NT2/D1 (cell line): Measurements from ENCODE around the gene SSU72.

Experiments
- SUZ12 ChIP-seq: IDR thresholded peaks from 2 replicates; pipeline ENCODE4 v1.6.1; 2011; ENCODE audit not compliant: insufficient read length, insufficient read depth; ENCODE audit errors: extremely low read depth
- YY1 ChIP-seq: IDR thresholded peaks from 2 replicates; pipeline ENCODE4 v1.6.1; 2011; ENCODE audit not compliant: insufficient read length, insufficient read depth
- ZNF274 ChIP-seq: IDR thresholded peaks from 2 replicates; pipeline ENCODE4 v1.6.1; 2011; ENCODE audit warnings: mild to moderate bottlenecking, low read depth, low read length

- TF ChIP-seq YY1 (no peak), ZNF274 (no peak), SUZ12 (no peak)
These were observed 39.3 kb downstream of the SSU72 start for GRCh38 chr1:1535201-1536018.
